ENCODE results near the gene EXTL1. TPM values are rescaled to one million over a fixed set of nuclear protein-coding genes. Genes with fewer than 3 reads are reported as not detected.
A peak's percentile ranks its signal among the peaks of the same experiment; 100 is the strongest.

The EXTL1 gene
- total RNA-seq, 1 donor, result 0.18 TPM

- DNase-seq (ENCODE audit: low read depth), result no peak
- TF ChIP-seq CTCF (IDR thresholded peaks at IDR 0.05; ENCODE audit: insufficient read depth, low read length), result no peak
- no peak overlapping the region for H3K4me3 ChIP-seq (ENCODE audit: low read depth, low read length)
These were observed 60.4 kb downstream of the EXTL1 start for GRCh38 chr1:26082020-26082350.

GRCh38 chr1:26083208-26083607, 61.6 kb downstream of the EXTL1 start:
- no peak overlapping the region for H3K4me3 ChIP-seq (ENCODE audit: low read depth, low read length)
- no peak for TF ChIP-seq CTCF (IDR thresholded peaks at IDR 0.05; ENCODE audit: insufficient read depth, low read length)
- peak; percentile 54 for DNase-seq (ENCODE audit: low read depth)

- peak; percentile 75 for DNase-seq (ENCODE audit: low read depth)
- no peak overlapping the region for H3K4me3 ChIP-seq (ENCODE audit: low read depth, low read length)
- no peak for TF ChIP-seq CTCF (IDR thresholded peaks at IDR 0.05; ENCODE audit: insufficient read depth, low read length)
These were observed 62.6 kb downstream of the EXTL1 start for GRCh38 chr1:26084091-26084561.

GRCh38 chr1:26084844-26085243, 63.3 kb downstream of the EXTL1 start:
- no peak for TF ChIP-seq CTCF (IDR thresholded peaks at IDR 0.05; ENCODE audit: insufficient read depth, low read length)
- no peak for DNase-seq (ENCODE audit: low read depth)
- H3K4me3 ChIP-seq (ENCODE audit: low read depth, low read length), result no peak overlapping the region

Small RNA genes lying within 50 kb of the gene (small RNA-seq; reads per million reads assigned to genes)
- gene RF00283 (not detected), gene RF00492 (not detected)

Other genes starting within 250 kb of the EXTL1 start
- gene SELENON, start 221.6 kb upstream of the EXTL1 start, total RNA-seq (ENCODE audit: low replicate concordance), result 10.2 and 35.0 TPM in 2 replicates
- 44.6 and 164 TPM in 2 replicates for gene MTFR1L, start 201.8 kb upstream of the EXTL1 start, total RNA-seq (ENCODE audit: low replicate concordance)
- gene AUNIP, start 162.3 kb upstream of the EXTL1 start, total RNA-seq (ENCODE audit: low replicate concordance), result 4.8 TPM in 1 of 2 replicates, not detected in the other
- 2.8 and 6.9 TPM in 2 replicates for gene PAQR7, start 146.1 kb upstream of the EXTL1 start, total RNA-seq (ENCODE audit: low replicate concordance)
- 89.5 and 137 TPM in 2 replicates for gene STMN1, start 115.4 kb upstream of the EXTL1 start, total RNA-seq (ENCODE audit: low replicate concordance)
- 8.7 and 9.8 TPM in 2 replicates for gene PAFAH2, start 23.7 kb upstream of the EXTL1 start, total RNA-seq (ENCODE audit: low replicate concordance)
- not detected in 2 replicates for gene SLC30A2, start 24.3 kb downstream of the EXTL1 start, total RNA-seq (ENCODE audit: low replicate concordance)
- 0.09 and 1.5 TPM in 2 replicates for gene TRIM63, start 45.9 kb downstream of the EXTL1 start, total RNA-seq (ENCODE audit: low replicate concordance)
- gene PDIK1L, start 90.0 kb downstream of the EXTL1 start, total RNA-seq (ENCODE audit: low replicate concordance), result 5.5 and 10.1 TPM in 2 replicates
- gene FAM110D, start 137.3 kb downstream of the EXTL1 start, total RNA-seq (ENCODE audit: low replicate concordance), result not detected in 2 replicates
- gene C1orf232, start 147.2 kb downstream of the EXTL1 start, total RNA-seq (ENCODE audit: low replicate concordance), result not detected in 2 replicates
- 19.4 and 42.4 TPM in 2 replicates for gene ZNF593, start 148.1 kb downstream of the EXTL1 start, total RNA-seq (ENCODE audit: low replicate concordance)
- gene ZNF593OS, start 150.1 kb downstream of the EXTL1 start, total RNA-seq (ENCODE audit: low replicate concordance), result not detected in 2 replicates
- 0.27 TPM in 1 of 2 replicates, not detected in the other for gene CNKSR1, start 155.7 kb downstream of the EXTL1 start, total RNA-seq (ENCODE audit: low replicate concordance)
- gene CATSPER4, start 168.8 kb downstream of the EXTL1 start, total RNA-seq (ENCODE audit: low replicate concordance), result not detected in 2 replicates
- 5.6 and 12.9 TPM in 2 replicates for gene CEP85, start 212.4 kb downstream of the EXTL1 start, total RNA-seq (ENCODE audit: low replicate concordance)